GM23338 (cell line): ENCODE results near the gene HBB.

ENCODE experiments used
- CREB1 ChIP-seq: fragments of 250-450 bp; sonication (Bioruptor Pico); IDR thresholded peaks from 2 replicates; pipeline ENCODE4 v1.5.0; 2020; ENCODE audit warnings: low read depth, mild to moderate bottlenecking, moderate library complexity
- EZH2 ChIP-seq: fragments of 200-600 bp; sonication (generic); IDR thresholded peaks from one replicate; pipeline ENCODE4 v1.8.0; 2017; ENCODE audit warnings: antibody characterized with exemption, mild to moderate bottlenecking, low read depth; ENCODE audit not compliant: unreplicated experiment
- EZH2phosphoT487 ChIP-seq: fragments of 200-600 bp; sonication (generic); IDR thresholded peaks from one replicate; pipeline ENCODE4 v1.8.1; 2018; ENCODE audit warnings: antibody characterized with exemption; ENCODE audit not compliant: unreplicated experiment
- JUNB ChIP-seq: IDR thresholded peaks from one replicate; pipeline ENCODE4 v1.6.1; 2016; ENCODE audit warnings: antibody characterized with exemption; ENCODE audit not compliant: unreplicated experiment
- POLR2AphosphoS5 ChIP-seq: IDR thresholded peaks from 2 replicates; pipeline ENCODE4 v1.6.1; 2016; ENCODE audit warnings: antibody characterized with exemption, low read depth
- ZNF331 ChIP-seq: fragments of 250-450 bp; sonication (Bioruptor Pico); IDR thresholded peaks from 2 replicates; pipeline ENCODE4 v1.5.0; 2020; ENCODE audit warnings: low read depth, mild to moderate bottlenecking, moderate library complexity
- TF ChIP-seq, protein P1 (sequence below), 2 experiments: fragments of 200-600 bp in 1 of 2; sonication (generic) in 1 of 2; conservative IDR thresholded peaks; 2 replicates each; pipeline versions ENCODE4 v1.5.1 to v1.6.1; 2016 to 2017; ENCODE audit warnings: antibody characterized with exemption in 2 of 2, low read depth in 2 of 2, mild to moderate bottlenecking in 2 of 2, moderate library complexity in 1 of 2
- TF ChIP-seq, protein P2 (sequence below): fragments of 250-450 bp; sonication (Bioruptor Pico); IDR thresholded peaks from 2 replicates; pipeline ENCODE4 v1.5.0; 2020; ENCODE audit warnings: mild to moderate bottlenecking, moderate library complexity
- TF ChIP-seq, protein P3 (sequence below): IDR thresholded peaks from one replicate; pipeline ENCODE4 v1.6.1; 2018; ENCODE audit warnings: antibody characterized with exemption; ENCODE audit not compliant: unreplicated experiment

DNA sequence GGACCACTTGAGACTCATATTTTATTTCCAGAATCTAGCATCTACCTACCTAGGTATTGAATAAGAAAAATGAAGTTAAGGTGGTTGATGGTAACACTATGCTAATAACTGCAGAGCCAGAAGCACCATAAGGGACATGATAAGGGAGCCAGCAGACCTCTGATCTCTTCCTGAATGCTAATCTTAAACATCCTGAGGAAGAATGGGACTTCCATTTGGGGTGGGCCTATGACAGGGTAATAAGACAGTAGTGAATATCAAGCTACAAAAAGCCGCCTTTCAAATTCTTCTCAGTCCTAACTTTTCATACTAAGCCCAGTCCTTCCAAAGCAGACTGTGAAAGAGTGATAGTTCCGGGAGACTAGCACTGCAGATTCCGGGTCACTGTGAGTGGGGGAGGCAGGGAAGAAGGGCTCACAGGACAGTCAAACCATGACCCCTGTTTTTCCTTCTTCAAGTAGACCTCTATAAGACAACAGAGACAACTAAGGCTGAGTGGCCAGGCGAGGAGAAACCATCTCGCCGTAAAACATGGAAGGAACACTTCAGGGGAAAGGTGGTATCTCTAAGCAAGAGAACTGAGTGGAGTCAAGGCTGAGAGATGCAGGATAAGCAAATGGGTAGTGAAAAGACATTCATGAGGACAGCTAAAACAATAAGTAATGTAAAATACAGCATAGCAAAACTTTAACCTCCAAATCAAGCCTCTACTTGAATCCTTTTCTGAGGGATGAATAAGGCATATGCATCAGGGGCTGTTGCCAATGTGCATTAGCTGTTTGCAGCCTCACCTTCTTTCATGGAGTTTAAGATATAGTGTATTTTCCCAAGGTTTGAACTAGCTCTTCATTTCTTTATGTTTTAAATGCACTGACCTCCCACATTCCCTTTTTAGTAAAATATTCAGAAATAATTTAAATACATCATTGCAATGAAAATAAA lies 2.1 kb downstream of the HBB start:
- TF ChIP-seq, protein P1, sequence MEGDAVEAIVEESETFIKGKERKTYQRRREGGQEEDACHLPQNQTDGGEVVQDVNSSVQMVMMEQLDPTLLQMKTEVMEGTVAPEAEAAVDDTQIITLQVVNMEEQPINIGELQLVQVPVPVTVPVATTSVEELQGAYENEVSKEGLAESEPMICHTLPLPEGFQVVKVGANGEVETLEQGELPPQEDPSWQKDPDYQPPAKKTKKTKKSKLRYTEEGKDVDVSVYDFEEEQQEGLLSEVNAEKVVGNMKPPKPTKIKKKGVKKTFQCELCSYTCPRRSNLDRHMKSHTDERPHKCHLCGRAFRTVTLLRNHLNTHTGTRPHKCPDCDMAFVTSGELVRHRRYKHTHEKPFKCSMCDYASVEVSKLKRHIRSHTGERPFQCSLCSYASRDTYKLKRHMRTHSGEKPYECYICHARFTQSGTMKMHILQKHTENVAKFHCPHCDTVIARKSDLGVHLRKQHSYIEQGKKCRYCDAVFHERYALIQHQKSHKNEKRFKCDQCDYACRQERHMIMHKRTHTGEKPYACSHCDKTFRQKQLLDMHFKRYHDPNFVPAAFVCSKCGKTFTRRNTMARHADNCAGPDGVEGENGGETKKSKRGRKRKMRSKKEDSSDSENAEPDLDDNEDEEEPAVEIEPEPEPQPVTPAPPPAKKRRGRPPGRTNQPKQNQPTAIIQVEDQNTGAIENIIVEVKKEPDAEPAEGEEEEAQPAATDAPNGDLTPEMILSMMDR (conservative IDR thresholded peaks at IDR 0.05; ENCODE audit: low read depth in 2 of 2), result no peak
- no peak for TF ChIP-seq EZH2
- TF ChIP-seq, protein P2, sequence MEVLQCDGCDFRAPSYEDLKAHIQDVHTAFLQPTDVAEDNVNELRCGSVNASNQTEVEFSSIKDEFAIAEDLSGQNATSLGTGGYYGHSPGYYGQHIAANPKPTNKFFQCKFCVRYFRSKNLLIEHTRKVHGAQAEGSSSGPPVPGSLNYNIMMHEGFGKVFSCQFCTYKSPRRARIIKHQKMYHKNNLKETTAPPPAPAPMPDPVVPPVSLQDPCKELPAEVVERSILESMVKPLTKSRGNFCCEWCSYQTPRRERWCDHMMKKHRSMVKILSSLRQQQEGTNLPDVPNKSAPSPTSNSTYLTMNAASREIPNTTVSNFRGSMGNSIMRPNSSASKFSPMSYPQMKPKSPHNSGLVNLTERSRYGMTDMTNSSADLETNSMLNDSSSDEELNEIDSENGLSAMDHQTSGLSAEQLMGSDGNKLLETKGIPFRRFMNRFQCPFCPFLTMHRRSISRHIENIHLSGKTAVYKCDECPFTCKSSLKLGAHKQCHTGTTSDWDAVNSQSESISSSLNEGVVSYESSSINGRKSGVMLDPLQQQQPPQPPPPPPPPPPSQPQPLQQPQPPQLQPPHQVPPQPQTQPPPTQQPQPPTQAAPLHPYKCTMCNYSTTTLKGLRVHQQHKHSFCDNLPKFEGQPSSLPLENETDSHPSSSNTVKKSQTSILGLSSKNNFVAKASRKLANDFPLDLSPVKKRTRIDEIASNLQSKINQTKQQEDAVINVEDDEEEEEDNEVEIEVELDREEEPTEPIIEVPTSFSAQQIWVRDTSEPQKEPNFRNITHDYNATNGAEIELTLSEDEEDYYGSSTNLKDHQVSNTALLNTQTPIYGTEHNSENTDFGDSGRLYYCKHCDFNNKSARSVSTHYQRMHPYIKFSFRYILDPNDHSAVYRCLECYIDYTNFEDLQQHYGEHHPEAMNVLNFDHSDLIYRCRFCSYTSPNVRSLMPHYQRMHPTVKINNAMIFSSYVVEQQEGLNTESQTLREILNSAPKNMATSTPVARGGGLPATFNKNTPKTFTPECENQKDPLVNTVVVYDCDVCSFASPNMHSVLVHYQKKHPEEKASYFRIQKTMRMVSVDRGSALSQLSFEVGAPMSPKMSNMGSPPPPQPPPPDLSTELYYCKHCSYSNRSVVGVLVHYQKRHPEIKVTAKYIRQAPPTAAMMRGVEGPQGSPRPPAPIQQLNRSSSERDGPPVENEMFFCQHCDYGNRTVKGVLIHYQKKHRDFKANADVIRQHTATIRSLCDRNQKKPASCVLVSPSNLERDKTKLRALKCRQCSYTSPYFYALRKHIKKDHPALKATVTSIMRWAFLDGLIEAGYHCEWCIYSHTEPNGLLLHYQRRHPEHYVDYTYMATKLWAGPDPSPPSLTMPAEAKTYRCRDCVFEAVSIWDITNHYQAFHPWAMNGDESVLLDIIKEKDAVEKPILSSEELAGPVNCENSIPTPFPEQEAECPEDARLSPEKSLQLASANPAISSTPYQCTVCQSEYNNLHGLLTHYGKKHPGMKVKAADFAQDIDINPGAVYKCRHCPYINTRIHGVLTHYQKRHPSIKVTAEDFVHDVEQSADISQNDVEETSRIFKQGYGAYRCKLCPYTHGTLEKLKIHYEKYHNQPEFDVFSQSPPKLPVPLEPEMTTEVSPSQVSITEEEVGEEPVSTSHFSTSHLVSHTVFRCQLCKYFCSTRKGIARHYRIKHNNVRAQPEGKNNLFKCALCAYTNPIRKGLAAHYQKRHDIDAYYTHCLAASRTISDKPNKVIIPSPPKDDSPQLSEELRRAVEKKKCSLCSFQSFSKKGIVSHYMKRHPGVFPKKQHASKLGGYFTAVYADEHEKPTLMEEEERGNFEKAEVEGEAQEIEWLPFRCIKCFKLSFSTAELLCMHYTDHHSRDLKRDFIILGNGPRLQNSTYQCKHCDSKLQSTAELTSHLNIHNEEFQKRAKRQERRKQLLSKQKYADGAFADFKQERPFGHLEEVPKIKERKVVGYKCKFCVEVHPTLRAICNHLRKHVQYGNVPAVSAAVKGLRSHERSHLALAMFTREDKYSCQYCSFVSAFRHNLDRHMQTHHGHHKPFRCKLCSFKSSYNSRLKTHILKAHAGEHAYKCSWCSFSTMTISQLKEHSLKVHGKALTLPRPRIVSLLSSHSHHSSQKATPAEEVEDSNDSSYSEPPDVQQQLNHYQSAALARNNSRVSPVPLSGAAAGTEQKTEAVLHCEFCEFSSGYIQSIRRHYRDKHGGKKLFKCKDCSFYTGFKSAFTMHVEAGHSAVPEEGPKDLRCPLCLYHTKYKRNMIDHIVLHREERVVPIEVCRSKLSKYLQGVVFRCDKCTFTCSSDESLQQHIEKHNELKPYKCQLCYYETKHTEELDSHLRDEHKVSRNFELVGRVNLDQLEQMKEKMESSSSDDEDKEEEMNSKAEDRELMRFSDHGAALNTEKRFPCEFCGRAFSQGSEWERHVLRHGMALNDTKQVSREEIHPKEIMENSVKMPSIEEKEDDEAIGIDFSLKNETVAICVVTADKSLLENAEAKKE (CRISPR knock-in tag), result no peak
- TF ChIP-seq, protein P3, sequence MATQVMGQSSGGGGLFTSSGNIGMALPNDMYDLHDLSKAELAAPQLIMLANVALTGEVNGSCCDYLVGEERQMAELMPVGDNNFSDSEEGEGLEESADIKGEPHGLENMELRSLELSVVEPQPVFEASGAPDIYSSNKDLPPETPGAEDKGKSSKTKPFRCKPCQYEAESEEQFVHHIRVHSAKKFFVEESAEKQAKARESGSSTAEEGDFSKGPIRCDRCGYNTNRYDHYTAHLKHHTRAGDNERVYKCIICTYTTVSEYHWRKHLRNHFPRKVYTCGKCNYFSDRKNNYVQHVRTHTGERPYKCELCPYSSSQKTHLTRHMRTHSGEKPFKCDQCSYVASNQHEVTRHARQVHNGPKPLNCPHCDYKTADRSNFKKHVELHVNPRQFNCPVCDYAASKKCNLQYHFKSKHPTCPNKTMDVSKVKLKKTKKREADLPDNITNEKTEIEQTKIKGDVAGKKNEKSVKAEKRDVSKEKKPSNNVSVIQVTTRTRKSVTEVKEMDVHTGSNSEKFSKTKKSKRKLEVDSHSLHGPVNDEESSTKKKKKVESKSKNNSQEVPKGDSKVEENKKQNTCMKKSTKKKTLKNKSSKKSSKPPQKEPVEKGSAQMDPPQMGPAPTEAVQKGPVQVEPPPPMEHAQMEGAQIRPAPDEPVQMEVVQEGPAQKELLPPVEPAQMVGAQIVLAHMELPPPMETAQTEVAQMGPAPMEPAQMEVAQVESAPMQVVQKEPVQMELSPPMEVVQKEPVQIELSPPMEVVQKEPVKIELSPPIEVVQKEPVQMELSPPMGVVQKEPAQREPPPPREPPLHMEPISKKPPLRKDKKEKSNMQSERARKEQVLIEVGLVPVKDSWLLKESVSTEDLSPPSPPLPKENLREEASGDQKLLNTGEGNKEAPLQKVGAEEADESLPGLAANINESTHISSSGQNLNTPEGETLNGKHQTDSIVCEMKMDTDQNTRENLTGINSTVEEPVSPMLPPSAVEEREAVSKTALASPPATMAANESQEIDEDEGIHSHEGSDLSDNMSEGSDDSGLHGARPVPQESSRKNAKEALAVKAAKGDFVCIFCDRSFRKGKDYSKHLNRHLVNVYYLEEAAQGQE, result no peak
- no peak for TF ChIP-seq JUNB
- no peak for TF ChIP-seq POLR2AphosphoS5
- no peak for TF ChIP-seq EZH2phosphoT487
- no peak for TF ChIP-seq ZNF331
- no peak for TF ChIP-seq CREB1 (CRISPR knock-in tag)
